ENCODE results near the gene ARHGEF17. TPM values are rescaled to one million over a fixed set of nuclear protein-coding genes. Genes with fewer than 3 reads are reported as not detected.

The ARHGEF17 gene
- total and polyA plus RNA-seq, 4 donors = 2.6 to 12.6 (median 5.7) TPM

GRCh38 chr11:73404048-73404447 lies 96.0 kb downstream of the ARHGEF17 start:
- Histone ChIP-seq H3K27ac (ENCODE audit: low read depth in 1 of 2, low read length in 2 of 2) (no peak overlapping the region), H3K36me3 (ENCODE audit: control insufficient read depth in 4 of 4, insufficient read depth in 3 of 4, low read depth in 1 of 4, low read length in 3 of 4) (peaks cover 0 to 23% (median 10%) of the 10 kb centered on the region in 4 donors), H3K9ac (ENCODE audit: low read depth in 1 of 2, low read length in 2 of 2) (no peak overlapping the region), H3K4me1 (ENCODE audit: control insufficient read depth in 4 of 4, insufficient read depth in 4 of 4, low read length in 3 of 4) (no peaks in the 10 kb centered on the region), H3K27me3 (ENCODE audit: control insufficient read depth in 4 of 4, insufficient read depth in 4 of 4, low read length in 3 of 4) (no peaks in the 10 kb centered on the region), H3K9me3 (ENCODE audit: control insufficient read depth in 4 of 4, low read length in 3 of 4) (no peaks in the 10 kb centered on the region), H3K4me3 (ENCODE audit: low read depth in 1 of 3, low read length in 3 of 3) (no peak overlapping the region)
- no peak for DNase-seq (ENCODE audit: low spot score)
- WGBS = 43% methylated on average over 4 of the region's 4 CpGs
- peak in 1 of 2 donors; percentile 10 for TF ChIP-seq HNF4A (conservative IDR thresholded peaks at IDR 0.05)
- no peak for TF ChIP-seq REST (IDR thresholded peaks at IDR 0.05)
- peak; percentile 29 to 38 for TF ChIP-seq RXRA (IDR thresholded peaks at IDR 0.05)
- peak; percentile 65 for TF ChIP-seq CTCF (IDR thresholded peaks at IDR 0.05; ENCODE audit: low read depth, low read length, missing input control)
- peak; percentile 39 for TF ChIP-seq NR2F2 (IDR thresholded peaks at IDR 0.05)
- peak; percentile 90 for TF ChIP-seq RAD21 (IDR thresholded peaks at IDR 0.05)
- no peak for TF ChIP-seq EGR1 (IDR thresholded peaks at IDR 0.05; ENCODE audit: low read depth in 2 of 2)

DNA sequence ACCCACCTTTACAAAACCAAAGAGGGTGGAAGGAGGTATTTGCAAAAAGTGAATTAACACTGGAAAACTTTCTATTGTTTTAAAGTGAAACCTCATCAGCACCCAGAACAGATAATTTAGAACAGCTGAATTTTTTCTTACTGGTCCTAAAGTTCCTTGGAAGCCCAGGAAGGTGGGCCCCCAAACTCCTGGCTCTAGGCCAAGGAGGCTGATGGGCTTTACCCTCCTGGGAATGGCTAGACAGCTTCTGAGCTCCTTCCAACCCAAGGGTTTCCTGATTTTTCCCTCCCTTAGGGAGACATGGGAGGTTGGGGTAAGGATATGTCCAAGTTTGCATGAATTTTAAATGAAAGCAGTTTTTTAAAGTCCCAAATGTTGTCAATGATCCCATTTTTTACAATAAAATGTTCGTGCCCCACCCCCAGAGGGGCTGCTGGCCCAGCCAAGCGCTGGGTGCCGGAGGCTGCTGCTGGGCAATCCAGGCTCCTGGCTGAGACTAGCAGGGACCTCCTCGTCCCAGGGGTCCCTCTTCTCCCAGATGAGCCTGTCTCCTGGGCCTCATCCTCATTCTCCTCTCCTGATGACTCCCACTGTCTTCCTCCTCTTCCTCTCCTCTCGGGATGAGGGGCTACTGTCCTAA lies 96.5 kb downstream of the ARHGEF17 start:
- H3K9me3 ChIP-seq (ENCODE audit: control insufficient read depth in 4 of 4, low read length in 3 of 4) = no peaks in the 10 kb centered on the region
- no peaks in the 10 kb centered on the region for H3K4me1 ChIP-seq (ENCODE audit: control insufficient read depth in 4 of 4, insufficient read depth in 4 of 4, low read length in 3 of 4)
- H3K27ac ChIP-seq (ENCODE audit: low read depth in 1 of 2, low read length in 2 of 2) = no peak overlapping the region
- peaks cover 0 to 28% (median 11%) of the 10 kb centered on the region in 4 donors for H3K36me3 ChIP-seq (ENCODE audit: control insufficient read depth in 4 of 4, insufficient read depth in 3 of 4, low read depth in 1 of 4, low read length in 3 of 4)
- no peaks in the 10 kb centered on the region for H3K27me3 ChIP-seq (ENCODE audit: control insufficient read depth in 4 of 4, insufficient read depth in 4 of 4, low read length in 3 of 4)
- H3K4me3 ChIP-seq (ENCODE audit: low read depth in 1 of 3, low read length in 3 of 3) = no peak overlapping the region
- no peak overlapping the region for H3K9ac ChIP-seq (ENCODE audit: low read depth in 1 of 2, low read length in 2 of 2)
- TF ChIP-seq SP1 (IDR thresholded peaks at IDR 0.05) (no peak), RXRA (IDR thresholded peaks at IDR 0.05) (no peak), FOXA1 (IDR thresholded peaks at IDR 0.05) (no peak), EGR1 (IDR thresholded peaks at IDR 0.05; ENCODE audit: low read depth in 2 of 2) (no peak), HNF4A (conservative IDR thresholded peaks at IDR 0.05) (no peak), GABPA (IDR thresholded peaks at IDR 0.05 in 1 of 2, conservative IDR thresholded peaks at IDR 0.05 in 1 of 2) (no peak), NR2F2 (IDR thresholded peaks at IDR 0.05) (no peak), ATF3 (IDR thresholded peaks at IDR 0.05) (no peak), HNF4G (IDR thresholded peaks at IDR 0.05) (no peak), MAX (IDR thresholded peaks at IDR 0.05) (no peak), JUND (IDR thresholded peaks at IDR 0.05) (no peak)
- 92% methylated on average over 5 of the region's 5 CpGs for WGBS
- no peak for DNase-seq (ENCODE audit: low spot score)

Measured in liver (tissue), 9 donors.